NCI-H82 treated with DMSO at 0.1 percent for 48 hours (cell line): Measurements from ENCODE around the gene IDH3G.

Experiments
- DNase-seq: peaks from one replicate; lab custom pipeline; 2025; ENCODE audit not compliant: unreplicated experiment; lab: John Stamatoyannopoulos, UW

IDH3G gene

GRCh38 chrX:153736071-153736820, 57.9 kb downstream of the IDH3G start:
- no peak for DNase-seq
